ENCODE data around the gene TRPM3.

TRPM3 gene

DNA sequence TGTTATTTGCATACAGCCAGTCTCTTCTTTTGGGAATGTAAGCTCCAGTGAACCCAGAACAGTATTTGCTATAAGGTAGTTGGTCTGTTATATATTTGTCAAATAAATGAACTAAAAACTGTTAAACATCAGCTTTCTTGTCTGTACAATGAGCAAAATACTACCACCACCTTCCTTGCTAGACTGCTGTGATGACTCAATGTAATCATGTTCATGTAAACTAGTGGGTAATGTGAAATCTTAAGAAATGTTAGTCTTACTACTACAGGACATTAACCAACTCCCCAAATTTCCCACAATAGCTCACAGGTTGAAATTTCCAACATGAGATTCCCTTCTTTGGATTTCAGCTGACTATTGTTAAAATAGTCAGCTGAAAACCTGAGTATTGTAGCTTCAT, 176.1 kb downstream of the TRPM3 start:
- no peak for TF ChIP-seq CTCF (IDR thresholded peaks at IDR 0.05; ENCODE audit: insufficient read depth, low read length, missing control alignments)
- ChIA-PET POLR2A (no interaction called here), CTCF (interaction anchor here (0.9 to 1.9 kb wide), 5 partner anchors 9 to 304 kb away, joined by 3 to 6 read pairs (median 4); no protein-coding TSS in a partner anchor)
- DNase-seq (ENCODE audit: low read depth, low spot score), result no peak
- H3K4me3 ChIP-seq (ENCODE audit: low read depth, low read length), result no peak overlapping the region

DNA sequence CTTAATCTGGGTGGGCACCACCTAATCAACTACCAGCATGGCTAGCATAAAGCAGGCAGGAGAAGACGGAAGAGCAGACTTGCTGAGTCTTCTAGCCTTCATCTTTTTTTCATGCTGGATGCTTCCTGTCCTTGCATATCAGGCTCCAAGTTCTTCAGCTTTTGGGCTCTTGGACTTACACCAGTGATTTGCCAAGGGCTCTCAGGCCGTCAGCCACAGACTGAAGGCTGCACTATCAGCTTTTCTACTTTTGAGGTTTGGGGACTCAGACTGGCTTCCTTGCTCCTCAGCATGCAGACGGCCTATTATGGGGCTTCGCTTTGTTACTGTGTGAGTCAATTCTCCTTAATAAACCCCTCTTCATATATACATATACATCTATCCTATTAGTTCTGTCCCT, 180.2 kb downstream of the TRPM3 start:
- CTCF ChIA-PET, result no interaction called here
- TF ChIP-seq CTCF (IDR thresholded peaks at IDR 0.05; ENCODE audit: insufficient read depth, low read length, missing control alignments), result no peak
- H3K4me3 ChIP-seq (ENCODE audit: low read depth, low read length), result no peak overlapping the region
- no peak for DNase-seq (ENCODE audit: low read depth, low spot score)
- POLR2A ChIA-PET, result no interaction called here

DNA sequence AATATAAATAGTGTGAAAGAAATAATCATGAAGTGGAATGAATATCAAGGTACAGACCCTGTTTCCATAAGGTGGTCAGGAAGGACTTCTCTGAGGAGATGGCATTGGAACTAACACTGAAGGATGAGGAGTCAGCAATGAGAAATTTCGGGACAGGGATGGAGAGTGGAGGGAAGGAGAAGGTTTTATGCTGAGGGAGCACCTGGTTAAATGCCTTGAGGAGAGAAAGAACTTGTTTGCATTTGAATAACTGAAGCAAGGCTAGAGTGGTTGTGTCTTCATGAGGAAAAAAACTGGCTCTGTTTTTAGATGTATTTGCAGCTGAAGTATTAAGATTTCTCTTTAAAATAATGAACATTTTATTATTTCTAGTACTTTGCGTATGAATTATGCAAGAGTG, 180.8 kb downstream of the TRPM3 start:
- no peak for DNase-seq (ENCODE audit: low read depth, low spot score)
- ChIA-PET POLR2A (no interaction called here), CTCF (interaction anchor here (1.0 kb wide), 1 partner anchor 307 kb away, joined by 3 read pairs; no protein-coding TSS in a partner anchor)
- H3K4me3 ChIP-seq (ENCODE audit: low read depth, low read length), result no peak overlapping the region
- no peak for TF ChIP-seq CTCF (IDR thresholded peaks at IDR 0.05; ENCODE audit: insufficient read depth, low read length, missing control alignments)

DNA sequence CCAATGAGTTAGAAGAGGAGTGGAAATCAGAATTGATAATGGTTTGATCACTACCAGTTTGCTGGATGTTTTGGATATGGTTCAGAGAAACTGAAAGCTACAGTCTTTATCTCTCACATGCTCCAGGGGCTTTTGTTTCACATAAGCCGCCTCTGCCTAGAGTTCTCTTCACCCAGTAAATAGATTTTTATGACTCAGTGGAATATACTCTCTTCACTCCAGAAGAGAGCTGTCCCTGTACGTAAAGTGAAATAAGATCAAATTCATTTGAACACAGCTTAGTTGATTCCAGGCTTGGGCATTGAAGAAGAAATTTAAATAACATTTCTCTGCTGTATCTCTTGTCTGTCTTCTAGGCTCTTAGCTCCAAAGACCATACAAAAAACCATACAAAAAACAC, 184.9 kb downstream of the TRPM3 start:
- CTCF ChIA-PET, result interaction anchor here (0.7 to 2.5 kb wide), 9 partner anchors 9 to 314 kb away, joined by 3 to 20 read pairs (median 5); no protein-coding TSS in a partner anchor
- POLR2A ChIA-PET, result interaction anchor here (1.1 kb wide), 1 partner anchor 18 kb away, joined by 3 read pairs; no protein-coding TSS in a partner anchor
- no peak for DNase-seq (ENCODE audit: low read depth, low spot score)
- TF ChIP-seq CTCF (IDR thresholded peaks at IDR 0.05; ENCODE audit: insufficient read depth, low read length, missing control alignments), result no peak
- no peak overlapping the region for H3K4me3 ChIP-seq (ENCODE audit: low read depth, low read length)

- POLR2A ChIA-PET, result no interaction called here
- H3K4me3 ChIP-seq (ENCODE audit: low read depth, low read length), result no peak overlapping the region
- no peak for TF ChIP-seq CTCF (IDR thresholded peaks at IDR 0.05; ENCODE audit: insufficient read depth, low read length, missing control alignments)
- CTCF ChIA-PET, result interaction anchor here (1.1 to 2.5 kb wide), 6 partner anchors 9 to 314 kb away, joined by 3 to 20 read pairs (median 6); no protein-coding TSS in a partner anchor
- DNase-seq (ENCODE audit: low read depth, low spot score), result peak; percentile 55
Observed at GRCh38 chr9:70935856-70936255, 185.6 kb downstream of the TRPM3 start.

GRCh38 chr9:70934642-70935041, 186.8 kb downstream of the TRPM3 start:
- ChIA-PET POLR2A (no interaction called here), CTCF (interaction anchor here (1.2 to 1.8 kb wide), 2 partner anchors 10 to 67 kb away, joined by 3 to 9 read pairs; no protein-coding TSS in a partner anchor)
- TF ChIP-seq CTCF (IDR thresholded peaks at IDR 0.05; ENCODE audit: insufficient read depth, low read length, missing control alignments), result no peak
- DNase-seq (ENCODE audit: low read depth, low spot score), result no peak
- no peak overlapping the region for H3K4me3 ChIP-seq (ENCODE audit: low read depth, low read length)
